ENCODE measurements around the gene NEIL1.
"Not testable (repeated sequence)": the region's sequence is repeated elsewhere in the genome, so short reads cannot be mapped to it uniquely, and the experiment has no call there.

The NEIL1 gene

GRCh38 chr15:75358771-75359536 is 12.1 kb downstream of the NEIL1 start:
- DNase-seq: no peak

- DNase-seq: no peak
These were observed 12.9 kb downstream of the NEIL1 start for GRCh38 chr15:75359537-75360250.

DNA sequence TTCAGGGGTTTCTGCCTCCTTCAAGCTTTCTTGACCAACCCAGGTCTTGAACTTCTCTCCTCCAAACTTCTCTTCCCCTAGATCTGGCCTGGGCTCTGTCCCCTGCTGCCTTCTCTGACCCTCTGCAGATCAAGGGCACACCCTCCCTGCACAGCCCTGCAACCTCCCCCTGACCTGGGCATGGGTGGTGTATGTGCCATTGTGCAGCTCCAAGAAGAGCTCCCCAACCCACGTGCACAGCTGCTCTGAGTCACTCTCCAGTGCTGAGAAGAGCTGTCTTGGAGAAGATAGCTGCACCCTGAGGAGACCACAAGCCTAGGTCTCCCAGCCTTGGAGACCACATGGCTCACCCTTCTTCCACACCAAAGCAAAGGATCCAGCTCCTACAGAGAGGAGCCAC is 13.6 kb downstream of the NEIL1 start:
- peak; percentile 45 for DNase-seq

GRCh38 chr15:75360856-75361255 is 14.0 kb downstream of the NEIL1 start:
- no peak for DNase-seq

DNA sequence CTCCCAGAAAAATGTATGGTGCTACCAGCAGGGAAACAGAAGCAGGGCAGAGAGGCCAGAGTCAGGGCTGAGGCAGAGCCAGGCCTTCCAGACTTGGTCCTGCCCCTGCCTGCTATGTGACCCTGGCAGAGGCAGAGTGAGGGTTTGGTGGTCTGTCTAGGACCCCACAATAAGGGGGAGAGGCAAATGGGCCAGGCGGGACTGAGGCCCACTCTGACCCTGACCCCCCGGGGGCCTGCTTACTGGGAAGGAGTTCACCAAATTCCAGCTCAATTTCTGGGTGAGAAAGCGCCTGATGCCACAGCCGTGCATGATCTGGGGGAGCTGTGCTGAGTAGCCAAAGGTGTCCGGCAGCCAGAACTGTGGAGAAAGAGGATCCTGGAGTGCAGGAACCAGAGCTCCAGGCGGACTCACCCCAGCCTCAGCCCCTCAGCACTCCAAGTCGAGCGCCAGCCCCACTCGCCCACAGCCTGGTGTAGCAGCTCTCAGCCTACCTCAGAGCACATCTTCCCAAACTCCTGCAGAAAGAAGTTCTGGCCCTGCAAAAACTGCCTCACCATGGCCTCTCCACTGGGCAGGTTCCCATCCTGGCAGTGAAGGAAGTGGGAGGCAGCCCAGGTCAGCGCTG is 14.6 kb downstream of the NEIL1 start:
- no peak for DNase-seq

- DNase-seq: no peak
These were observed 15.3 kb downstream of the NEIL1 start for GRCh38 chr15:75361989-75362641.

GRCh38 chr15:75362642-75363249 is 15.9 kb downstream of the NEIL1 start:
- DNase-seq: peak; percentile 27

GRCh38 chr15:75363786-75364185 is 16.9 kb downstream of the NEIL1 start:
- DNase-seq: no peak

- DNase-seq: no peak
These were observed 18.0 kb downstream of the NEIL1 start for GRCh38 chr15:75364881-75365280.

GRCh38 chr15:75366163-75366562 is 19.3 kb downstream of the NEIL1 start:
- DNase-seq: no peak

DNA sequence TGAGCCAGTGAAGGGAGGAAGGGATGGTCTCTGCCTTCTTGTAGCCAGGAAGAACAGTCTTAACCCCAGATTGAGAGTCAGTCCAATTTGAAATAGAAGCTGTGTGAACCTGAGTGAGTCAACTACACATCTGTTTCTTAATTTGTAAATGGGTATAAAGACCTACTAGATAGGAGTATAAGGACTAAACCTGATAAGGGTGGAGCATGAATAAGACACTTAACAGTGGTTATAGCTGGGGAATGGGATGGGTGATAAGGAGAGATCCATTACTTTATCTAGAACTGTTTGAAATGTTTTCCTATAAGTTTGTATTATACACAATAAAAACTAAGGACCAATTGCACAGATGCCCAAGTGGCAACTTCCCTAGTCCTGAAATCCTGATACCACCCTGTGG is 20.2 kb downstream of the NEIL1 start:
- peak; percentile 51 for DNase-seq

GRCh38 chr15:75367406-75367912 is 20.6 kb downstream of the NEIL1 start:
- DNase-seq: no peak

GRCh38 chr15:75367913-75368688 is 21.3 kb downstream of the NEIL1 start, which contains the start of gene MAN2C1:
TSS of gene MAN2C1 (minus strand) at chr15:75368607. CDS start at chr15:75368583, 24 bp downstream.
- DNase-seq: peak; percentile 98

DNA sequence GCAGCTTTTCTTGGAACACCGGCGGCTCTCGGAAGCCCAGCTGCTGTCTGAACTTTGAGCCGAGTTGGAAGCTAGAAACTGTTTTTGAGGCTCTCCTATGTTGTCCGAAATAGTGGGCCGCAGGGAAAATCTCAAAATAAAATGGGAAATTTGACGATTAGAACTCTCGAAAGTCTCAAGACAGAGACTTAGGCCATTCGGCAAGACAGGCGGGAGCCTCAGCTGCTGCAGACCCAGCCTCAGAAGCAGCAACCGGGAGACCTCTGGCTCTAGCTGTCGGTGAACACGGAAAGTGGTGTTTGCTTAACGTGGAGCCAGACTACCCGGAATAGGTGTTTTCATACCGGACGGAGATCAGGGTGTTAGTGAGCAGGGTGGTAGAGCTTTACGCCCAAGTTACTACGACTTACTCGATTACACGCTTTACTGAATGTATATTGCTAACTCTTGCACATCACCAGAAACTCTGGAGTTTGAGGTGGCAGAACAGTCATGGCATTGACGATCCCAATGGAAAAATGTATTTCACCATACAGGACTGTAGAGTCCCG is 21.9 kb downstream of the NEIL1 start:
- peak; percentile 32 for DNase-seq

DNA sequence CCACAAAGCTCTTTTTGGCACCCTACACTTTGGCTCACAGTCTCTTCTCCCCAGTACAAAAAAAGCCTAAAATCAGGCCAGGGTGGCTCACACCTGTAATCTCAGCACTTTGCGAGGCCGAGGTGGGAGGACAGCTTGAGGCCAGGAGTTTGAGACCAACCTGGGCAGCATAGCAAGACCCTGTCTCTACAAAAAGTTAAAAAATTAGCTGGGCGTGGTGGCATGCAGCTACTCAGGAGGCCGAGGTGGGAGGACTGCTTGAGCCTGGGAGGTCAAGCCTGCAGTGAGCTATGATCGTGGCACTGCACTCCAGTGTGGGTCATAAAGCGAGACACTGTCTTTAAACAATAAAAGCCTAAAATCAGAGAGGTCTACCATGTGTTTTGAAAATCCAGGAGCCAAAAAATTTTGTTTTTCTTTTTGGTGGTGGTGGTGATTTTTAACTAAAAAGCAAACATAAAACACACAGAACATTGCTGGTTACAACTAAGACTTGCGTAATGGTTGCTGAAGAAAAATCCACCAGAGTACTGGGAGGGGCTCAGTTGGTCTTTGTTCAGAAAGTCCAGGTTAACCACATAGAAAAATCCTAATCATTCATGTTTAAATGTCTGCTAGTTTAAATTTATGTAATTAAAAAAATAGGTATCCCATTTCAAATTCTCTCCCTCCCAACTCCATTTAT is 23.2 kb downstream of the NEIL1 start:
- DNase-seq: no peak

DNA sequence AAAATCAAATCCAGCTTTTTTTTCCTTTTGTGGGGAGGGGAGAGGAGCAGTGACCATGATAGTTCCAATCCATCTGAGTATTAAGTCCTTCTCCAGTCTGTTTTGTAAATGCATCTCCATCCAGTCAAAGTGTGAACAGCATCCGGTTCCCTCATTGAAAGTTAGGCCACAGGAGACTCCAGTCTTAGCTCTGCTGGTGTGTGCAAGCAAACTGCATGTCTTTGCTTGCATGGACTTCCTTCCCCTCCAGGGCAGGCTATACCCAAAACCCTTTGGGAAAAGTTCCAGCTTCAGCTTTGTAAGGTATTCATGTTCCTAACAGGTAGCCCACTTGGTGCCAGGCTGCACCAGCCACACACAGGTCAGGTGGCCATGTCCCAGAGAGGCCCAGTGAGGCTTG is 24.6 kb downstream of the NEIL1 start:
- DNase-seq: no peak

DNA sequence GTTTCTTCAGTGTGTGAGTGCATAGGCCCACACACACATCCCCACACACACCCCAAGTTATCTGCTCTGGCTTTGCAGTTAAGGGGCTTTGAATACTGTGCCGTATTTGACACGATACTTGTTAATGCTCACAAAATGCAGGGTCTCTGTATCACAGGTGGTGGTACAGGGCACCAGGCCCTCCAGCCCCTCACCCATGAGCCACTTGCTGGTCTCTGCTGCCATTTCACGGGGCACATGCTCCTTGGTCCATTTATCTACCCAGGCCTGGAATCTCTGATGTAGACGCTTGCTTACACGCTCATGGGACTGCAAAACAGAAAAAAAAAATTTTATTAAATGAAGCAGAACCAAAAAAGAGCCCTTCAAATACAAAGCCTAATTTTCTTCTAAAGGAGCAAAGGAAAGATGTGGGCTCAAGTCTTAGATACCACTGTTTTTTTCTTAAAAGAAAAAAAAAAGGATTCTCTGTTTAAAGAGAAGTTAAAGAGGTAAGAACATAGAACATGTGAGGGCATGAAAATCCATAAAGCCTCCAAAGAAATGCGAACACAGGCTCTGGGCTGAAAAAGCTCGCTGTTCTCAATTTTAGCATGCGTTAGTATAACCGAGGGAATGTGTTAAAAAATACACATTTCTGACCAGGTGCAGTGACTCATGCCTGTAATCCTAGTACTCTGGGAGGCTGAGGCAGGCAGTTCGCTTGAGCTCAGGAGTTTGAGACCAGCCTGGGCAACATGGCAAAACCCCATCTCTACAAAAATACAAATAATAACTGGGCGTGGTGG is 25.3 kb downstream of the NEIL1 start:
- no peak for DNase-seq

- no peak for DNase-seq
These were observed 33.9 kb downstream of the NEIL1 start for GRCh38 chr15:75380773-75381172.

- DNase-seq: not testable (repeated sequence)
These were observed 37.1 kb downstream of the NEIL1 start for GRCh38 chr15:75383986-75384385.

GRCh38 chr15:75389791-75390382 is 43.0 kb downstream of the NEIL1 start:
- DNase-seq: no peak

Measured in hematopoietic multipotent progenitor cell treated with erythropoietin and hydrocortisone succinate and interleukin-3 and kit ligand, for 4 days (in vitro differentiated cells).